WERI-Rb-1 (cell line): ENCODE data around the gene BMP10.

Source experiments
- DNase-seq: peaks from one replicate; pipeline ENCODE4 v3.0.0-alpha.2; 2020
- H3K27ac ChIP-seq: fragments of 250-450 bp; sonication (Bioruptor Pico); 2 replicates; pipeline ENCODE4 v1.5.1; 2020; ENCODE audit warnings: mild to moderate bottlenecking, moderate library complexity
- H3K27me3 ChIP-seq: fragments of 250-450 bp; sonication (Bioruptor Pico); 2 replicates; pipeline ENCODE4 v1.5.1; 2021; ENCODE audit warnings: mild to moderate bottlenecking, low read depth, moderate library complexity; ENCODE audit not compliant: insufficient read depth, severe bottlenecking
- H3K36me3 ChIP-seq: fragments of 250-450 bp; sonication (Bioruptor Pico); 2 replicates; pipeline ENCODE4 v1.5.1; 2020; ENCODE audit warnings: mild to moderate bottlenecking, moderate library complexity
- H3K4me3 ChIP-seq: 2 replicates; pipeline ENCODE4 v1.5.1; 2011; ENCODE audit warnings: low read depth, mild to moderate bottlenecking, control low read depth, low read length
- H3K9me3 ChIP-seq: fragments of 250-450 bp; sonication (Bioruptor Pico); 2 replicates; pipeline ENCODE4 v1.5.1; 2021; ENCODE audit warnings: mild to moderate bottlenecking, moderate library complexity; ENCODE audit not compliant: severe bottlenecking
- TF ChIP-seq, protein P1 (sequence below): IDR thresholded peaks from 2 replicates; pipeline ENCODE4 v1.5.1; 2011; ENCODE audit warnings: low read depth, mild to moderate bottlenecking, control low read depth, inconsistent platforms, low read length

BMP10 gene

DNA sequence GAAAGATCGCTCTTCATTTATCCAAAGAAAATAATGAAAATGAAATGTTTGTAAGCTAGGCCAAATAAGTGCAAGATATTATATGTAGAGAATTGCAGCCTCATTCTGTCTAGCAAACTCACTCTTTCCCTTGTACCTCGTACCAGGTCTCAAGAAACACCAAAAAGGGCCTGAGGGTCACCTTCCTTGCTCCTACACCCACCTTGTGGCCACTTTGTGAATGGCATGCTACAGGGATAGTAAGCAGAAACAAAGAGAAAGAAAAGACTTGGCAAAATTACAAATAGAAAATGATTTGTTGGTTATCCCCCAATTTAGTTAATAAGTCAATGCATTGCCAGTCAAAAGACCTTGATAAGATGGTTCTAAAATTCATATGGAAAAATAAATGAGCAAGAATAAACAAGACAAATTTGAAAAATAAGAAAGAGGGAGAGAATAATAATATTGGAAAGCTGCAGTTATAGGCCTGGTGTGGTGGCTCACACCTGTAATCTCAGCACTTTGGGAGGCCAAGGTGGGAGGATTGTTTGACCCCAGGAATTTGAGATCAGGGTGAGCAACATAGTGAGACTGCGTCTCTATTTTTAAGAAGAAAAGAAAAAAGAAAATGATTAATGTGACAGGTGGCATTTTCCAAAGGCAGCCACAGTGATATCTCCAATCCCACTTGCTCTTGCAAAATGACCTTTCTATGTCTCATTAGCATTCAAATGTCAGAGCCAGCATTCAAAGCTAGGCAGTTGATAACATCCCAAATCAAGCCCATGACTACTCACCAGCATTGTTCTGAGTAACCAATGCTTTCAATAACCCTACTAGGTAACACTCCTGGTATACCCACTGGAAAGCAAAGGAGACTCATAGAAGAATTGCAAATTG is 38.8 kb upstream of the BMP10 start:
- H3K27me3 ChIP-seq: peaks cover 2% of the 10 kb centered on the region
- H3K36me3 ChIP-seq: no peaks in the 10 kb centered on the region
- H3K9me3 ChIP-seq: no peaks in the 10 kb centered on the region
- no peak overlapping the region for H3K4me3 ChIP-seq
- TF ChIP-seq, protein P1, sequence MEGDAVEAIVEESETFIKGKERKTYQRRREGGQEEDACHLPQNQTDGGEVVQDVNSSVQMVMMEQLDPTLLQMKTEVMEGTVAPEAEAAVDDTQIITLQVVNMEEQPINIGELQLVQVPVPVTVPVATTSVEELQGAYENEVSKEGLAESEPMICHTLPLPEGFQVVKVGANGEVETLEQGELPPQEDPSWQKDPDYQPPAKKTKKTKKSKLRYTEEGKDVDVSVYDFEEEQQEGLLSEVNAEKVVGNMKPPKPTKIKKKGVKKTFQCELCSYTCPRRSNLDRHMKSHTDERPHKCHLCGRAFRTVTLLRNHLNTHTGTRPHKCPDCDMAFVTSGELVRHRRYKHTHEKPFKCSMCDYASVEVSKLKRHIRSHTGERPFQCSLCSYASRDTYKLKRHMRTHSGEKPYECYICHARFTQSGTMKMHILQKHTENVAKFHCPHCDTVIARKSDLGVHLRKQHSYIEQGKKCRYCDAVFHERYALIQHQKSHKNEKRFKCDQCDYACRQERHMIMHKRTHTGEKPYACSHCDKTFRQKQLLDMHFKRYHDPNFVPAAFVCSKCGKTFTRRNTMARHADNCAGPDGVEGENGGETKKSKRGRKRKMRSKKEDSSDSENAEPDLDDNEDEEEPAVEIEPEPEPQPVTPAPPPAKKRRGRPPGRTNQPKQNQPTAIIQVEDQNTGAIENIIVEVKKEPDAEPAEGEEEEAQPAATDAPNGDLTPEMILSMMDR: peak; percentile 80
- DNase-seq: peak; percentile 75
- H3K27ac ChIP-seq: no peak overlapping the region

DNA sequence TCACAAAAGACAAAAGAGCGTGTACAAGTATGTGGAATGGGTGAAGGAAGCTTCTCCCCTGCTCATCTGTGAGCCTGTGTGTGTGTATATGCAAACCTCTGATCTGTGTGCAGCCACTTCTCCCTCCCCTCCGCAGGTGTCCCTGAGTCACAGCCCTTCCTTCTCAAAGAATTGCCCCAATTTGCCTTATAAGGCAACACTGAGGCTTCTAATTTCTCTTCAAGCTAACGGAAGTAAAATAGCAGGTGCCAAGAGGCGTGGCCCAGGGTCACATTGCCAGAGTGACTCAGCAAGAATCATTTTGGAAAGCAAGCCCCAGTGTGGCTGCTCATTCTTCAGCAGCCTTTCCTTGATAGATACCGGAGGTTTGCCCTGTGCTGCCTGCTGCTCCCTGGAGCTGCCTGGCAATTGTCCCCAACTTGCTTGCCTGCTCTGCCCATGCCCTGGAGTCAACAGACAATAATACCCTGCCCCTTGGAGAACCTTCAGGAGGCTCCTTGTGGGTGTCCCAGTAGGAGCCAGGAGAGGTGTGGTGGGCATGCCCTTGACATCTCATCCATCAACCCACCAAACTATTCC is 37.3 kb upstream of the BMP10 start:
- TF ChIP-seq, protein P1: no peak
- peaks cover 7% of the 10 kb centered on the region for H3K27me3 ChIP-seq
- no peak for DNase-seq
- H3K27ac ChIP-seq: no peak overlapping the region
- H3K36me3 ChIP-seq: no peaks in the 10 kb centered on the region
- H3K9me3 ChIP-seq: no peaks in the 10 kb centered on the region
- H3K4me3 ChIP-seq: no peak overlapping the region

DNA sequence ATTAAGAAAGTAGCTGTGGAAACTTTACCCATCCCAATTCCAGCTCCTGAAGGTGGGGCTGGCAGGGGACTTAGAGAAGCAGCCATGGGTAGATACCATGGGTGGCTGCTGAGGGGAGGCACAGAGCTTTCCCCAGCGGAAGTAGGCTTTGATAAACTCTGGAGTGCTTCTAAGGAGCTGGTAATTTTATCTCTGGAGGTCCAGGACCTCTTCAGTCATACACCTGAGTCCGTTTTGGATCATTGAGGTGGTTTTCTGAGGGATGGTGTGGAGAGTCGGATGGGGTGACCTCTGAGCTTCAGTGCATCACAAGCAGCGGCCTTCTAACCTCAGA is 36.7 kb upstream of the BMP10 start:
- TF ChIP-seq, protein P1: no peak
- no peak overlapping the region for H3K4me3 ChIP-seq
- no peak for DNase-seq
- H3K27me3 ChIP-seq: peaks cover 12% of the 10 kb centered on the region
- H3K9me3 ChIP-seq: no peaks in the 10 kb centered on the region
- H3K36me3 ChIP-seq: no peaks in the 10 kb centered on the region
- H3K27ac ChIP-seq: no peak overlapping the region

DNA sequence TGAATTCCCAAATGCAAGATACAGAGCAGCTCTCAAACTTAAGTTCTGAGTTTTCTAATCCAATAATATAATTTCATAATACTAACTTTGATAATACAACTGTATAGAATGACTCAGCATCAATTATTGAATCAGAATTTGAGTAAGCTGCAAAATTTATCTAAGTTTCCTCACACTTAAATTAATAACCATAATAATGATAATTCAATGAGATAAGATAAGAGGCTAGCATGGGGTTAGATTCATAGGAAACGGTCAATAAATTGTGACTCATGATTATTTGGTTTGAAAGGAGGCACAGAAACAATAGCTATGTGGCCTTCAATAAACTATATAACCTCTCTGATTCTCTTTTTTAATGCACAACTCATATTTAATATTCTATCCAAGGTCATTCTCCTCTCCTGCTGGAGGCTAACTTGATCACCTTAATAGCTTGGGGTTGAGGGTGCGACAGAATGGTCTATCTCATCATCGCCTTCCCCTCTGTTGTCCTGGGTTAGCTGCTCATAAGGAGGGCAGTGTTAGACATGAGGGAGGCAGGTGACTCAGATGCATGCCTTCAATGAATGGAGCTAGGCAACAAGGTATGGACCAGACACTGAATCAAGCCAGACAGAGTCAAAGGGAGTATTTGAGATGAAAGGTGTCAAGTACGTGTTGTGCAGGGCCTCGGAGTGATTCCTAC is 36.2 kb upstream of the BMP10 start:
- no peak for DNase-seq
- H3K27me3 ChIP-seq: peaks cover 12% of the 10 kb centered on the region
- no peaks in the 10 kb centered on the region for H3K9me3 ChIP-seq
- no peak overlapping the region for H3K4me3 ChIP-seq
- H3K36me3 ChIP-seq: no peaks in the 10 kb centered on the region
- H3K27ac ChIP-seq: no peak overlapping the region
- TF ChIP-seq, protein P1: no peak

DNA sequence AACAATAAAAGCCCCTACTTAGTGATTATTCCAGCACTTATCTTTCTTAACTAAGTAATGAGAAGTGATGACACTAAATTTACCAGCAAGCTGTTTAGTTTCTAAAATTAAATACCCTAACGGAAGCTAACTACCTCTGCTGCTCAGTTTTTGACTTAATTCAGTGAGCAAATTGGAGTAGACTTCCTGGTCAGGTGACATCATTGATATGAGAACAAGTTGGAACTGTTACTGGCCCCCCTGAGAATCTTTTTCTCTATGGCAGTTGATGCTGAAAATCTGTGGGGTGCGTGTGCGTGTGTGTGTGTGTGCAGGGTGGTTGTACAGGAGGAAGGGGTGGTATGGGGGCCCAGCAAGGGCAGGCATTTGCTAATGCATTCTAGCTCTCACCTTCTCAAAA is 35.5 kb upstream of the BMP10 start:
- Histone ChIP-seq H3K27me3 (peaks cover 12% of the 10 kb centered on the region), H3K27ac (no peak overlapping the region), H3K9me3 (no peaks in the 10 kb centered on the region), H3K36me3 (no peaks in the 10 kb centered on the region), H3K4me3 (no peak overlapping the region)
- DNase-seq: no peak
- TF ChIP-seq, protein P1: no peak
